GM19193 (cell line): ENCODE measurements around the gene BTRC.

Experiments
- POLR2A ChIP-seq: IDR thresholded peaks from 4 replicates; pipeline ENCODE4 v1.6.1; 2011; ENCODE audit not compliant: insufficient read depth, insufficient read length; ENCODE audit errors: extremely low read depth

The BTRC gene

GRCh38 chr10:101450277-101451080 lies 96.5 kb downstream of the BTRC start:
- no peak for TF ChIP-seq POLR2A

- no peak for TF ChIP-seq POLR2A
These were observed 97.3 kb downstream of the BTRC start for GRCh38 chr10:101451261-101451660.

GRCh38 chr10:101451667-101452069 lies 97.7 kb downstream of the BTRC start:
- no peak for TF ChIP-seq POLR2A

GRCh38 chr10:101452176-101452575 lies 98.2 kb downstream of the BTRC start:
- TF ChIP-seq POLR2A: no peak

GRCh38 chr10:101452593-101452992 lies 98.6 kb downstream of the BTRC start:
- no peak for TF ChIP-seq POLR2A

- TF ChIP-seq POLR2A: no peak
These were observed 99.4 kb downstream of the BTRC start for GRCh38 chr10:101453318-101453717.

- TF ChIP-seq POLR2A: no peak
These were observed 100.1 kb downstream of the BTRC start for GRCh38 chr10:101453791-101454718.

GRCh38 chr10:101458869-101459268 lies 104.9 kb downstream of the BTRC start:
- TF ChIP-seq POLR2A: no peak

- TF ChIP-seq POLR2A: no peak
These were observed 110.1 kb downstream of the BTRC start for GRCh38 chr10:101464082-101464481.

- no peak for TF ChIP-seq POLR2A
These were observed 110.6 kb downstream of the BTRC start for GRCh38 chr10:101464599-101464998.

- TF ChIP-seq POLR2A: no peak
These were observed 112.3 kb downstream of the BTRC start for GRCh38 chr10:101466016-101466912.

- TF ChIP-seq POLR2A: no peak
These were observed 113.4 kb downstream of the BTRC start for GRCh38 chr10:101467286-101467770.

GRCh38 chr10:101468159-101468558 lies 114.2 kb downstream of the BTRC start:
- TF ChIP-seq POLR2A: no peak

- TF ChIP-seq POLR2A: no peak
These were observed 122.4 kb downstream of the BTRC start for GRCh38 chr10:101476383-101476782.
